Liver (tissue), 9 donors: Measurements from ENCODE around the gene EXT2. TPM values are rescaled to one million over a fixed set of nuclear protein-coding genes. Genes with fewer than 3 reads are reported as not detected.

ENCODE experiments used
- DNase-seq: peaks from one replicate; pipeline ENCODE4 v3.0.0-alpha.2; 2017; ENCODE audit warnings: low spot score
- H3K27ac ChIP-seq, 2 donors: one replicate each; pipeline ENCODE4 v1.7.0; 2013; ENCODE audit warnings: inconsistent platforms in 2 of 2, low read length in 2 of 2, control low read depth in 1 of 2, low read depth in 1 of 2, mild to moderate bottlenecking in 1 of 2
- H3K27me3 ChIP-seq, 4 donors: one replicate each; pipeline versions ENCODE4 v1.6.1 to v1.7.0; 2013; ENCODE audit warnings: low read length in 3 of 4, inconsistent platforms in 1 of 4, mild to moderate bottlenecking in 1 of 4, moderate library complexity in 1 of 4; ENCODE audit not compliant: control insufficient read depth in 4 of 4, insufficient read depth in 4 of 4
- H3K36me3 ChIP-seq, 4 donors: one replicate each; pipeline versions ENCODE4 v1.6.1 to v1.7.0; 2013; ENCODE audit warnings: low read length in 3 of 4, mild to moderate bottlenecking in 3 of 4, low read depth in 1 of 4, moderate library complexity in 1 of 4; ENCODE audit not compliant: control insufficient read depth in 4 of 4, insufficient read depth in 3 of 4
- H3K4me1 ChIP-seq, 4 donors: one replicate each; pipeline versions ENCODE4 v1.6.1 to v1.7.0; 2013; ENCODE audit warnings: low read length in 3 of 4, mild to moderate bottlenecking in 3 of 4, moderate library complexity in 1 of 4; ENCODE audit not compliant: control insufficient read depth in 4 of 4, insufficient read depth in 4 of 4
- H3K4me3 ChIP-seq, 3 donors: one replicate each; pipeline versions ENCODE4 v1.6.1 to v1.7.0; 2013; ENCODE audit warnings: low read length in 3 of 3, control low read depth in 1 of 3, low read depth in 1 of 3, mild to moderate bottlenecking in 1 of 3
- H3K9ac ChIP-seq, 2 donors: one replicate each; pipeline ENCODE4 v1.7.0; 2013; ENCODE audit warnings: low read length in 2 of 2, mild to moderate bottlenecking in 2 of 2, moderate library complexity in 2 of 2, control low read depth in 1 of 2, low read depth in 1 of 2
- H3K9me3 ChIP-seq, 4 donors: one replicate each; pipeline versions ENCODE4 v1.6.1 to v1.7.0; 2013; ENCODE audit warnings: low read length in 3 of 4; ENCODE audit not compliant: control insufficient read depth in 4 of 4
- MAX ChIP-seq: IDR thresholded peaks from 2 replicates; pipeline ENCODE4 v1.6.1; 2016; ENCODE audit warnings: antibody characterized with exemption
- RAD21 ChIP-seq, 2 donors: IDR thresholded peaks; 2 replicates each; pipeline ENCODE4 v1.6.1; 2016; ENCODE audit warnings: antibody characterized with exemption in 2 of 2, mild to moderate bottlenecking in 2 of 2
- REST ChIP-seq: IDR thresholded peaks from 2 replicates; pipeline ENCODE4 v1.6.1; 2016; ENCODE audit warnings: antibody characterized with exemption, mild to moderate bottlenecking
- YY1 ChIP-seq: IDR thresholded peaks from 2 replicates; pipeline ENCODE4 v1.6.1; 2016; ENCODE audit warnings: antibody characterized with exemption, mild to moderate bottlenecking
- WGBS: extraction: QIAGEN DNeasy Blood & Tissue Kit; methylation state at CpG from one replicate; pipeline ENCODE4 v1.1.7; 2013; 5-methylcytosine and 5-hydroxymethylcytosine counted together
- polyA plus RNA-seq, 2 donors: library from polyadenylated mRNA; stranded (reverse) in 1 of 2; unstranded in 1 of 2; fragments of 200-250 nt in 1 of 2; fragments of >200 nt in 1 of 2; fragmentation: Nextera tagmentation in 1 of 2; extraction: Ambion mirVana in 1 of 2; gene quantifications; one replicate each; pipeline versions ENCODE4 v1.2.1 to v1.2.3, GENCODE V29; 2013 to 2015
- total RNA-seq, 2 donors: library from RNA; depleted of rRNA; stranded (reverse); fragments of >200 nt; gene quantifications; one replicate each; pipeline ENCODE4 v1.2.3, GENCODE V29; 2014
- TF ChIP-seq, protein P1 (sequence below): IDR thresholded peaks from 2 replicates; pipeline ENCODE4 v1.6.1; 2016; ENCODE audit warnings: antibody characterized with exemption
- TF ChIP-seq, protein P2 (sequence below): IDR thresholded peaks from 2 replicates; pipeline ENCODE4 v1.6.1; 2016; ENCODE audit warnings: antibody characterized with exemption
- donor health status: healthy.
- donor health status: healthy.
- donor health status: healthy.
- donor health status: healthy.
- donor health status: healthy.

Gene EXT2
- total and polyA plus RNA-seq, 4 donors = 8.4 to 36.1 (median 29.8) TPM

- H3K36me3 ChIP-seq = no peaks in the 10 kb centered on the region
- H3K4me3 ChIP-seq = no peak overlapping the region
- 89% methylated on average over 3 of the region's 3 CpGs for WGBS
- H3K9ac ChIP-seq = no peak overlapping the region
- TF ChIP-seq, protein P1, sequence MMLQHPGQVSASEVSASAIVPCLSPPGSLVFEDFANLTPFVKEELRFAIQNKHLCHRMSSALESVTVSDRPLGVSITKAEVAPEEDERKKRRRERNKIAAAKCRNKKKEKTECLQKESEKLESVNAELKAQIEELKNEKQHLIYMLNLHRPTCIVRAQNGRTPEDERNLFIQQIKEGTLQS = no peak
- TF ChIP-seq, protein P2, sequence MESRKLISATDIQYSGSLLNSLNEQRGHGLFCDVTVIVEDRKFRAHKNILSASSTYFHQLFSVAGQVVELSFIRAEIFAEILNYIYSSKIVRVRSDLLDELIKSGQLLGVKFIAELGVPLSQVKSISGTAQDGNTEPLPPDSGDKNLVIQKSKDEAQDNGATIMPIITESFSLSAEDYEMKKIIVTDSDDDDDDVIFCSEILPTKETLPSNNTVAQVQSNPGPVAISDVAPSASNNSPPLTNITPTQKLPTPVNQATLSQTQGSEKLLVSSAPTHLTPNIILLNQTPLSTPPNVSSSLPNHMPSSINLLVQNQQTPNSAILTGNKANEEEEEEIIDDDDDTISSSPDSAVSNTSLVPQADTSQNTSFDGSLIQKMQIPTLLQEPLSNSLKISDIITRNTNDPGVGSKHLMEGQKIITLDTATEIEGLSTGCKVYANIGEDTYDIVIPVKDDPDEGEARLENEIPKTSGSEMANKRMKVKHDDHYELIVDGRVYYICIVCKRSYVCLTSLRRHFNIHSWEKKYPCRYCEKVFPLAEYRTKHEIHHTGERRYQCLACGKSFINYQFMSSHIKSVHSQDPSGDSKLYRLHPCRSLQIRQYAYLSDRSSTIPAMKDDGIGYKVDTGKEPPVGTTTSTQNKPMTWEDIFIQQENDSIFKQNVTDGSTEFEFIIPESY = no peak
- TF ChIP-seq RAD21 (IDR thresholded peaks at IDR 0.05) (no peak), YY1 (no peak), REST (no peak)
- no peaks in the 10 kb centered on the region for H3K27me3 ChIP-seq
- no peak overlapping the region for H3K27ac ChIP-seq
- no peak for DNase-seq
- no peaks in the 10 kb centered on the region for H3K9me3 ChIP-seq
- H3K4me1 ChIP-seq = no peaks in the 10 kb centered on the region
Measured at GRCh38 chr11:44288133-44288526, 192.7 kb downstream of the EXT2 start.

DNA sequence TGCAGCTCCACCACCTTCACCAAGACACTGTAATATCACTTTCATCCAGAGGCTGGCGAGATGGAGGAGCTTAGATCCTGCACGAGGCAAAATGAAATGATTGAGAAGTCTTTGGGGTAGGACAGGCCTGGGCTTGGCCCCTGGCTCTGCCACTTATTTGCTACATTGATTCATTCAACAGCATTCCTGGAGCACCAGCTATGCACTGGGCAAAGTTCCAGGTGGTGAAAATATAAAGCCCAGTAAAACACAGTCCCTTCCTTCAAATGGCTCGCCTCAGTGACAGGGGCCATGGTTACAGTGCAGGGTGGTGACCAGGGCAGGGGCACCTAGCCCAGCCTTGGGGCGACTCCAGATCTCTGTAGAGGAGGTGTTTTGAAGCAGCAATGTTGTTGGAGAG lies 194.7 kb downstream of the EXT2 start:
- Histone ChIP-seq H3K27me3 (no peaks in the 10 kb centered on the region), H3K9me3 (no peaks in the 10 kb centered on the region), H3K4me3 (no peak overlapping the region), H3K27ac (no peak overlapping the region), H3K9ac (no peak overlapping the region), H3K36me3 (no peaks in the 10 kb centered on the region), H3K4me1 (no peaks in the 10 kb centered on the region)
- WGBS = 72% methylated on average over 4 of the region's 4 CpGs
- no peak for DNase-seq
- TF ChIP-seq RAD21 (IDR thresholded peaks at IDR 0.05) (no peak), REST (no peak), MAX (no peak)

Other genes starting within 250 kb of the EXT2 start
- 10 to 100 TPM in 1 of 2 donors, 1 to 10 TPM in 1; 7.8 to 14.5 TPM for gene ALKBH3, start 214.8 kb upstream of the EXT2 start, total RNA-seq
- gene ALKBH3, start 214.8 kb upstream of the EXT2 start, polyA plus RNA-seq = 10 to 100 TPM; 13.2 to 17.2 TPM
- 10 to 100 TPM in 1 of 2 donors, 1 to 10 TPM in 1; 4.3 to 18.5 TPM for gene C11orf96, start 153.0 kb upstream of the EXT2 start, total RNA-seq
- 10 to 100 TPM in 1 of 2 donors, 1 to 10 TPM in 1; 2.5 to 13.5 TPM for gene C11orf96, start 153.0 kb upstream of the EXT2 start, polyA plus RNA-seq
- gene ACCSL, start 47.7 kb upstream of the EXT2 start, total RNA-seq = under 1 TPM in 1 of 2 donors, not detected in 1; 0.09 TPM
- gene ACCSL, start 47.7 kb upstream of the EXT2 start, polyA plus RNA-seq = not detected
- 10 to 100 TPM; 12.6 to 17.5 TPM for gene ACCS, start 29.4 kb upstream of the EXT2 start, total RNA-seq
- gene ACCS, start 29.4 kb upstream of the EXT2 start, polyA plus RNA-seq = 1 to 10 TPM; 8.7 to 9.2 TPM
- not detected for gene ALX4, start 214.5 kb downstream of the EXT2 start, total RNA-seq
- not detected for gene ALX4, start 214.5 kb downstream of the EXT2 start, polyA plus RNA-seq